Caco-2 (cell line): Measurements from ENCODE around the gene GPRC5D. TPM values are rescaled to one million over a fixed set of nuclear protein-coding genes. Genes with fewer than 3 reads are reported as not detected.

Experiments
- BruUV-seq: library from RNA; stranded (reverse); fragments of 400-500 nt; replicated peaks from 2 replicates; lab custom pipeline; 2021; lab: Mats Ljungman, UMichigan
- CTCF ChIA-PET: fragments of 300-600 bp; sonication (Branson Sonifier 250); formaldehyde crosslinking; loops from one replicate; lab custom pipeline; 2022; ENCODE audit warnings: antibody characterized with exemption; lab: Charles Lee
- POLR2A ChIA-PET: fragments of 300-600 bp; sonication (Branson Sonifier 250); formaldehyde crosslinking; loops from one replicate; lab custom pipeline; 2022; ENCODE audit warnings: antibody characterized with exemption; lab: Charles Lee
- DNase-seq, 2 experiments: peaks; one replicate each; pipeline versions ENCODE4 v3.0.0 to v3.0.0-alpha.2; 2020 to 2022
- H3K27me3 ChIP-seq: replicated peaks from 2 replicates; pipeline ENCODE4 v1.6.0; 2011; ENCODE audit warnings: low read length; ENCODE audit not compliant: control insufficient read depth, insufficient read depth
- H3K36me3 ChIP-seq: 2 replicates; pipeline ENCODE4 v1.5.1; 2011; ENCODE audit warnings: low read length; ENCODE audit not compliant: control insufficient read depth, insufficient read depth
- H3K4me1 ChIP-seq: fragments of 250-450 bp; sonication (Bioruptor Pico); 2 replicates; pipeline ENCODE4 v1.5.1; 2020; ENCODE audit warnings: mild to moderate bottlenecking
- H3K4me3 ChIP-seq: 2 replicates; pipeline ENCODE4 v1.5.1; 2011; ENCODE audit warnings: low read depth, mild to moderate bottlenecking, control low read depth, low read length
- H3K9me3 ChIP-seq: fragments of 250-450 bp; sonication (Bioruptor Pico); 2 replicates; pipeline ENCODE4 v1.5.1; 2020; ENCODE audit warnings: mild to moderate bottlenecking, moderate library complexity
- H3K27ac Mint-ChIP-seq: one replicate; pipeline ENCODE4 v1.8.0; 2022; ENCODE audit warnings: mixed read lengths; ENCODE audit not compliant: unreplicated experiment
- H3K27me3 Mint-ChIP-seq: one replicate; pipeline ENCODE4 v1.8.0; 2022; ENCODE audit warnings: mixed read lengths; ENCODE audit not compliant: insufficient read depth, unreplicated experiment
- H3K36me3 Mint-ChIP-seq: one replicate; pipeline ENCODE4 v1.8.0; 2022; ENCODE audit warnings: mild to moderate bottlenecking, mixed read lengths; ENCODE audit not compliant: insufficient read depth, unreplicated experiment
- H3K4me1 Mint-ChIP-seq: one replicate; pipeline ENCODE4 v1.8.0; 2022; ENCODE audit warnings: low read depth, mixed read lengths; ENCODE audit not compliant: unreplicated experiment
- H3K4me3 Mint-ChIP-seq: one replicate; pipeline ENCODE4 v1.8.0; 2022; ENCODE audit warnings: mild to moderate bottlenecking, moderate library complexity, mixed read lengths; ENCODE audit not compliant: unreplicated experiment
- H3K9me3 Mint-ChIP-seq: one replicate; pipeline ENCODE4 v1.8.0; 2022; ENCODE audit warnings: mixed read lengths; ENCODE audit not compliant: unreplicated experiment
- CTCF ChIP-seq, 2 experiments: fragments of 200-600 bp in 1 of 2; IDR thresholded peaks; 1 replicate in 1 of 2; 2 replicates in 1 of 2; pipeline versions ENCODE4 v1.5.1 to v1.8.0; 2011 to 2022; ENCODE audit warnings: antibody characterized with exemption in 1 of 2, control low read depth in 1 of 2, inconsistent platforms in 1 of 2, low read depth in 1 of 2, low read length in 1 of 2, mild to moderate bottlenecking in 1 of 2, moderate library complexity in 1 of 2; ENCODE audit not compliant: insufficient read depth in 1 of 2, severe bottlenecking in 1 of 2, unreplicated experiment in 1 of 2
- intact Hi-C: fragments of 100-400 bp; cut with micrococcal nuclease; formaldehyde crosslinking; loops from one replicate; pipeline ENCODE4 v1.10.0; 2022; ENCODE audit not compliant: unreplicated experiment
- total RNA-seq: library from RNA; stranded (reverse); gene quantifications from 2 replicates; pipeline ENCODE4 v1.2.3, GENCODE V29; 2022

GPRC5D gene
- total RNA-seq, 1 experiment from 2014 or later, result not detected

GRCh38 chr12:12986775-12987331 lies 34.9 kb upstream of the GPRC5D start:
- no peak for DNase-seq
- CTCF ChIA-PET, result interaction anchor here (0.7 to 1.5 kb wide), 4 partner anchors 12 to 239 kb away, joined by 3 to 10 read pairs (median 5); no protein-coding TSS in a partner anchor
- Histone ChIP-seq H3K27me3 (no peaks in the 10 kb centered on the region), H3K4me1 (peaks cover 30% of the 10 kb centered on the region), H3K36me3 (peaks cover 6% of the 10 kb centered on the region; the same call in 1 of the 2 replicates), H3K9me3 (no peaks in the 10 kb centered on the region), H3K4me3 (no peak overlapping the region)
- intact Hi-C loops, result no loop called here
- Mint-ChIP-seq H3K27ac (no peak overlapping the region), H3K27me3 (no peaks in the 10 kb centered on the region), H3K36me3 (peaks cover 18% of the 10 kb centered on the region), H3K9me3 (no peaks in the 10 kb centered on the region), H3K4me3 (no peak overlapping the region), H3K4me1 (peaks cover 20% of the 10 kb centered on the region)
- TSS peak; percentile 7 for BruUV-seq
- POLR2A ChIA-PET, result no interaction called here
- no peak for TF ChIP-seq CTCF (IDR thresholded peaks at IDR 0.05; ENCODE audit: insufficient read depth in 1 of 2, low read depth in 1 of 2, low read length in 1 of 2, severe bottlenecking in 1 of 2, unreplicated experiment in 1 of 2)

DNA sequence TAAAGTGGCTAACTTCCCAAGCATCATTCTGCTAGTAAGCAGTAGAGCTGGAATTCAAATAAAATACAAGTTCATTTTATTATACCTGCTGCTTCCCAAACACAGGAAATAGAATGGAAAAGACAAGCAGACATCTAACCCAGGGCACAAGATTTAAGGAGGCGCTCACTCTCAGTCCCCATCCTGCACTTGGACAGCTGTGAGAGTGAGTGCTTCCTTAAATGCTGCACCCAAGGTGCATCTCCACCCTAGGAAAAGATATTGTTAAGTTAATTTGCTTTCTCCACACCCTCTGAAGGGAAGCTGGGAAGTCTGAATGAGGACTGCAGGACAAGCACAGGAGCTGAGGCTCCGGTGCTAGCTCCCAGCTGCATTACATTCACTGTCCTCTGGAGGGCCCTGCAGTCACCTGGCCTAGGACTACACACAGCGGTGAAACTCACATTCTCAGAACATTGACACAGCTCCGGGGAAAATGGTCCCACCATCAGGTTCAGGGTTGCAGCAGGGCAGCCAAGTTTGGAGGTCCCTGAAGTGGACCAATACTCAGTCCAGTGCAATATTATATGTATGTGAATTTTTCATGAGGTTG lies 33.9 kb upstream of the GPRC5D start:
- H3K27me3 ChIP-seq, result no peaks in the 10 kb centered on the region
- H3K4me3 Mint-ChIP-seq, result no peak overlapping the region
- H3K36me3 Mint-ChIP-seq, result peaks cover 16% of the 10 kb centered on the region
- peak in 1 of 2 experiments; percentile 59 for DNase-seq
- H3K27ac Mint-ChIP-seq, result no peak overlapping the region
- H3K4me1 ChIP-seq, result peaks cover 21% of the 10 kb centered on the region
- intact Hi-C loops, result no loop called here
- TF ChIP-seq CTCF (IDR thresholded peaks at IDR 0.05; ENCODE audit: insufficient read depth in 1 of 2, low read depth in 1 of 2, low read length in 1 of 2, severe bottlenecking in 1 of 2, unreplicated experiment in 1 of 2), result peak; percentile 63 to 65
- peaks cover 10% of the 10 kb centered on the region for H3K4me1 Mint-ChIP-seq
- no peaks in the 10 kb centered on the region for H3K27me3 Mint-ChIP-seq
- H3K9me3 Mint-ChIP-seq, result no peaks in the 10 kb centered on the region
- peaks cover 9% of the 10 kb centered on the region; the same call in 1 of the 2 replicates for H3K36me3 ChIP-seq
- POLR2A ChIA-PET, result no interaction called here
- H3K9me3 ChIP-seq, result no peaks in the 10 kb centered on the region
- CTCF ChIA-PET, result interaction anchor here (0.6 to 1.5 kb wide), 7 partner anchors 10 to 240 kb away, joined by 3 to 10 read pairs (median 3); no protein-coding TSS in a partner anchor
- BruUV-seq, result no TSS peak
- H3K4me3 ChIP-seq, result no peak overlapping the region

DNA sequence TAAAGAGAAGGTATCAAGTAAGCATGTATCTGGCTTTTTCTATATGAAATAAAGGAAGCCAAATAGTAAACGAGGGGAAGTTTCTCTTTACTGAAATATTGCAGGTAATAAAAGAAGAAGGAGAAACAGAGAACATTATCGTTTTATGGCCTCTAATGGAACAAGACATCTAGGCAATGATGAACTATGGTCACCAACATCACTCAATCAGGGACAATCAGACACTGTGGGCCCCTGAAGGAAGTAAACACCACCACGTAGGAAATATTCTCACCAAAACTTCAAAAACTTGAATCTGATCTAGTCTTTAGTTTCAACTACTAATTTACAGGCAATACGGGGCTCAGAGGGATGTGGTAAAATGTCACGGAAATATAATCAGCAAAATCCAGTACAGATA lies 32.2 kb upstream of the GPRC5D start:
- DNase-seq, result no peak
- no TSS peak for BruUV-seq
- H3K9me3 Mint-ChIP-seq, result no peaks in the 10 kb centered on the region
- peaks cover 12% of the 10 kb centered on the region for H3K36me3 Mint-ChIP-seq
- Histone ChIP-seq H3K4me3 (no peak overlapping the region), H3K36me3 (peaks cover 9% of the 10 kb centered on the region; the same call in 1 of the 2 replicates), H3K4me1 (peaks cover 23% of the 10 kb centered on the region), H3K27me3 (no peaks in the 10 kb centered on the region), H3K9me3 (no peaks in the 10 kb centered on the region)
- CTCF ChIA-PET, result interaction anchor here (0.6 to 2.5 kb wide), 8 partner anchors 8 to 294 kb away, joined by 3 to 5 read pairs (median 4); partner anchors contain the start of gene FAM234B
- POLR2A ChIA-PET, result interaction anchor here (0.6 kb wide), 1 partner anchor 197 kb away, joined by 3 read pairs; no protein-coding TSS in a partner anchor
- H3K4me3 Mint-ChIP-seq, result no peak overlapping the region
- TF ChIP-seq CTCF (IDR thresholded peaks at IDR 0.05; ENCODE audit: insufficient read depth in 1 of 2, low read depth in 1 of 2, low read length in 1 of 2, severe bottlenecking in 1 of 2, unreplicated experiment in 1 of 2), result no peak
- H3K27ac Mint-ChIP-seq, result no peak overlapping the region
- peaks cover under 1% of the 10 kb centered on the region for H3K4me1 Mint-ChIP-seq
- H3K27me3 Mint-ChIP-seq, result no peaks in the 10 kb centered on the region
- intact Hi-C loops, result no loop called here
